ENCODE results near the gene GPR17. TPM values are rescaled to one million over a fixed set of nuclear protein-coding genes. Genes with fewer than 3 reads are reported as not detected.

Gene GPR17
- total and polyA plus RNA-seq, 9 of the 15 experiments (the other 6 are each of a cell fraction or from before 2014, with no cell fraction given), result not detected

DNA sequence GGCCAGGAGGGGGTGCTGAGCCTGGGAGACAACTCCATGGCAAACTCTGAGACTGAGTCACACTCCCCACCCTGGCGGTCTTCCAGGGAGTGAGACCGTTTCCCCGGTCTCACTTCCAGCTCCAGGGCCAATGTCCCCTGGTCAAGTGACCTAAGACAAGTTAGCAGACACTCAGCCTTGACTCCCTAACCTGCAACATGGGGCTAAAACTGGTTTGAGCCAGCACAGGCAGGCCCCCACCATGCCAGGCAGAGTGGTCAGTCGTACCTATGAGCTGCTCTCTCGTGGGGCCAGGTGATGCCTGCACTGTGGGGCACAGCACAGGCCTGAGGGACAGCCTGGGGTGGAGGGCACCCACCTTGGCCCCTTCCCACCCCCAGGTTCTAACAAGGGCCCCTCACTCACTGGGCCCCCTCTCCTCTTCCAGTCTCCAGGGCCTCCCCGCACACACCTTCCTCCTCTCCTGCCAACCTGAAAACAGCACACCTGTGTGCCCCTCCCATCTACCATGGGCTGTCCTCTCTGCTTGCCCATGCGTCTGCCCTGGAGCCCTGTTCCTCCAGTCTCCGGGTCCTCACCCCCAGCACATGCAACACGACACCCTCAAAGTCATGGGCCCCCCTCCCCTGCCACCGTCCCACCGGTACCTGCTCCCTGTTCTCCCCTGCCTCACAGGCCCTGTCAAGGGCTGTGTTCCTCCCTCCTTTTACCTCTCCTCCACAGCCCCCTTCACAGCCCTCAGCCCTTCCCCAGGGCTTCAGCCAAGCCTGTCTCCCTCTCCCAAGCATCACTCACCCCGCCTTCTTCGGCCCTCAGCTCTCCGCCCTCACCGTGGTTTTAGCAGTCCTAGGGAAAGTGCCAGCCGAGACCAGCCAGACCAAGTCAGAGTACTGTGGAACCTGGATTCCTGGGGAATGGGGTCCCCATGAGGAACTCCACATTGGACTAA lies 1.6 kb downstream of the GPR17 start:
- no peak for TF ChIP-seq GABPB1 (CRISPR knock-in tag; IDR thresholded peaks at IDR 0.05)
- TF ChIP-seq ARNT (IDR thresholded peaks at IDR 0.05), result no peak
- TF ChIP-seq SMARCA4 (IDR thresholded peaks at IDR 0.05), result no peak
- TF ChIP-seq KLF16 (IDR thresholded peaks at IDR 0.05), result 0 out of 2 replicates have a peak, but pooled peaks have one; percentile 55
- TF ChIP-seq, protein P1, sequence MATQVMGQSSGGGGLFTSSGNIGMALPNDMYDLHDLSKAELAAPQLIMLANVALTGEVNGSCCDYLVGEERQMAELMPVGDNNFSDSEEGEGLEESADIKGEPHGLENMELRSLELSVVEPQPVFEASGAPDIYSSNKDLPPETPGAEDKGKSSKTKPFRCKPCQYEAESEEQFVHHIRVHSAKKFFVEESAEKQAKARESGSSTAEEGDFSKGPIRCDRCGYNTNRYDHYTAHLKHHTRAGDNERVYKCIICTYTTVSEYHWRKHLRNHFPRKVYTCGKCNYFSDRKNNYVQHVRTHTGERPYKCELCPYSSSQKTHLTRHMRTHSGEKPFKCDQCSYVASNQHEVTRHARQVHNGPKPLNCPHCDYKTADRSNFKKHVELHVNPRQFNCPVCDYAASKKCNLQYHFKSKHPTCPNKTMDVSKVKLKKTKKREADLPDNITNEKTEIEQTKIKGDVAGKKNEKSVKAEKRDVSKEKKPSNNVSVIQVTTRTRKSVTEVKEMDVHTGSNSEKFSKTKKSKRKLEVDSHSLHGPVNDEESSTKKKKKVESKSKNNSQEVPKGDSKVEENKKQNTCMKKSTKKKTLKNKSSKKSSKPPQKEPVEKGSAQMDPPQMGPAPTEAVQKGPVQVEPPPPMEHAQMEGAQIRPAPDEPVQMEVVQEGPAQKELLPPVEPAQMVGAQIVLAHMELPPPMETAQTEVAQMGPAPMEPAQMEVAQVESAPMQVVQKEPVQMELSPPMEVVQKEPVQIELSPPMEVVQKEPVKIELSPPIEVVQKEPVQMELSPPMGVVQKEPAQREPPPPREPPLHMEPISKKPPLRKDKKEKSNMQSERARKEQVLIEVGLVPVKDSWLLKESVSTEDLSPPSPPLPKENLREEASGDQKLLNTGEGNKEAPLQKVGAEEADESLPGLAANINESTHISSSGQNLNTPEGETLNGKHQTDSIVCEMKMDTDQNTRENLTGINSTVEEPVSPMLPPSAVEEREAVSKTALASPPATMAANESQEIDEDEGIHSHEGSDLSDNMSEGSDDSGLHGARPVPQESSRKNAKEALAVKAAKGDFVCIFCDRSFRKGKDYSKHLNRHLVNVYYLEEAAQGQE (IDR thresholded peaks at IDR 0.05; ENCODE audit: borderline replicate concordance), result peak; percentile 89
- TF ChIP-seq, protein P1 (CRISPR knock-in tag; IDR thresholded peaks at IDR 0.05; ENCODE audit: low read depth), result no peak
- TF ChIP-seq KDM4B (IDR thresholded peaks at IDR 0.05; ENCODE audit: borderline replicate concordance in 2 of 2, low read depth in 1 of 2), result no peak
- in situ Hi-C loops (cut with MboI), result no loop called here
- Histone ChIP-seq H3K9ac (ENCODE audit: insufficient read depth in 1 of 2, low read depth in 2 of 2, low read length in 2 of 2) (peak overlapping the region in 1 of 2 experiments; percentile 64; a peak in 2 of 4 replicates), H3K9me1 (ENCODE audit: control insufficient read depth, insufficient read depth, low read length) (no peaks in the 10 kb centered on the region), H3K4me3 (no peak overlapping the region), H3K27ac (ENCODE audit: extremely low read depth, low read depth, low read length) (no peak overlapping the region), H2AFZ (ENCODE audit: low read depth, low read length) (no peak overlapping the region), H3K79me2 (ENCODE audit: control insufficient read depth, insufficient read depth, low read length) (no peaks in the 10 kb centered on the region), H3K4me1 (replicated peaks in 1 of 2; ENCODE audit: control insufficient read depth in 2 of 2, insufficient read depth in 2 of 2, low read length in 2 of 2) (peaks cover 0 to 43% of the 10 kb centered on the region in 2 experiments; a peak in 2 of 5 replicates), H3K4me2 (ENCODE audit: insufficient read depth, low read length) (no peak overlapping the region), H3K9me3 (replicated peaks; ENCODE audit: control insufficient read depth, insufficient read depth, low read depth, low read length) (no peaks in the 10 kb centered on the region), H3K27me3 (ENCODE audit: control insufficient read depth in 2 of 2, insufficient read depth in 2 of 2, low read length in 2 of 2) (peaks cover 45 to 77% of the 10 kb centered on the region in 2 experiments), H3K36me3 (ENCODE audit: control insufficient read depth, insufficient read depth, low read length) (no peaks in the 10 kb centered on the region), H4K20me1 (replicated peaks; ENCODE audit: control insufficient read depth, insufficient read depth, low read length) (0 out of 2 replicates have a peak, but pooled peaks cover 5% of the 10 kb centered on the region)
- 8% methylated on average over 15 of the region's 16 CpGs for WGBS (ENCODE audit: insufficient coverage, low coverage, missing lambda C conversion rate)
- FAIRE-seq (no peak), ATAC-seq (no peak), DNase-seq (ENCODE audit: extremely low read depth in 1 of 4, low spot score in 3 of 4) (no peak)
- intact Hi-C loops (cut with micrococcal nuclease), result loop anchor here (5.0 kb wide), 1 partner anchor 450 kb away; no protein-coding TSS in a partner anchor
- BruUV-seq (replicated peaks), result no TSS peak
- POLR2A ChIA-PET, result interaction anchor here (0.6 kb wide), 1 partner anchor 9 kb away, joined by 3 read pairs; no protein-coding TSS in a partner anchor
- CTCF ChIA-PET (ENCODE audit: low intra/inter-chr PET ratio), result interaction anchor here (0.6 kb wide), 1 partner anchor 323 kb away, joined by 3 read pairs; no protein-coding TSS in a partner anchor

Measured in K562 (cell line).